Activated T-cell treated with anti-CD3 and anti-CD28 coated beads for 4 hours (primary cell): ENCODE results near the gene EFCAB6.

Source experiments
- DNase-seq: peaks from one replicate; pipeline ENCODE4 v3.0.0-alpha.2; 2020

Gene EFCAB6

GRCh38 chr22:43490311-43490710 lies 321.8 kb downstream of the EFCAB6 start:
- DNase-seq = no peak

- DNase-seq = no peak
These were observed 323.2 kb downstream of the EFCAB6 start for GRCh38 chr22:43488937-43489336.

GRCh38 chr22:43488031-43488866 lies 323.9 kb downstream of the EFCAB6 start:
- DNase-seq = no peak

- DNase-seq = no peak
These were observed 324.6 kb downstream of the EFCAB6 start for GRCh38 chr22:43487311-43488030.

- no peak for DNase-seq
These were observed 326.5 kb downstream of the EFCAB6 start for GRCh38 chr22:43485502-43486089.

GRCh38 chr22:43484227-43484626 lies 327.9 kb downstream of the EFCAB6 start:
- DNase-seq = no peak

- DNase-seq = no peak
These were observed 328.4 kb downstream of the EFCAB6 start for GRCh38 chr22:43483669-43484068.

- DNase-seq = no peak
These were observed 328.8 kb downstream of the EFCAB6 start for GRCh38 chr22:43483266-43483665.

- no peak for DNase-seq
These were observed 329.8 kb downstream of the EFCAB6 start for GRCh38 chr22:43482318-43482625.

- no peak for DNase-seq
These were observed 330.4 kb downstream of the EFCAB6 start for GRCh38 chr22:43481568-43482317.

GRCh38 chr22:43479962-43480361 lies 332.1 kb downstream of the EFCAB6 start:
- no peak for DNase-seq

GRCh38 chr22:43479301-43479950 lies 332.7 kb downstream of the EFCAB6 start:
- DNase-seq = no peak
